Adipose tissue (tissue), 3 donors: ENCODE measurements around the gene LOX. TPM values are rescaled to one million over a fixed set of nuclear protein-coding genes. Genes with fewer than 3 reads are reported as not detected.
"Not testable (repeated sequence)": the region's sequence is repeated elsewhere in the genome, so short reads cannot be mapped to it uniquely, and the experiment has no call there.

Experiments
- H3K27ac ChIP-seq: one replicate; pipeline ENCODE4 v1.5.1; 2013; ENCODE audit warnings: low read depth, low read length
- WGBS, 3 donors: extraction: QIAGEN DNeasy Blood & Tissue Kit; methylation state at CpG; one replicate each; pipeline ENCODE4 v1.1.7; 2013; 5-methylcytosine and 5-hydroxymethylcytosine counted together
- polyA plus RNA-seq, 3 donors: library from polyadenylated mRNA; stranded (reverse); fragments of 200-250 nt; gene quantifications; one replicate each; pipeline ENCODE4 v1.2.3, GENCODE V29; 2013
- donor health status: healthy with polysubstance abuse.
- donor health status: Bipolar disorder and iron deficiency.
- donor health status: healthy.

The LOX gene
- polyA plus RNA-seq, 3 donors, result 3.7 to 29.7 (median 10.7) TPM

- WGBS, 3 donors, result 58 to 77% (median 73%) methylated on average over 1 of the region's 1 CpG
Measured at GRCh38 chr5:122102825-122103224, 24.8 kb upstream of the LOX start.

GRCh38 chr5:122101636-122102285 lies 23.7 kb upstream of the LOX start:
- no peak overlapping the region for H3K27ac ChIP-seq
- WGBS, 3 donors, result 24 to 32% (median 27%) methylated on average over 4 of the region's 4 CpGs

More at GRCh38 chr5:122102825-122103224, 24.8 kb upstream of the LOX start:
- H3K27ac ChIP-seq, result no peak overlapping the region

GRCh38 chr5:122099060-122099790 lies 21.2 kb upstream of the LOX start:
- H3K27ac ChIP-seq, result no peak overlapping the region
- WGBS, 3 donors, result 79 to 85% (median 85%) methylated on average over 6 of the region's 6 CpGs

- WGBS, 3 donors, result 83 to 89% (median 83%) methylated on average over 1 of the region's 1 CpG
- no peak overlapping the region for H3K27ac ChIP-seq
Measured at GRCh38 chr5:122097391-122097790, 19.3 kb upstream of the LOX start.

GRCh38 chr5:122095158-122095557 lies 17.1 kb upstream of the LOX start:
- 62 to 72% (median 70%) methylated on average over 3 of the region's 3 CpGs for WGBS, 3 donors
- no peak overlapping the region for H3K27ac ChIP-seq

GRCh38 chr5:122094251-122094650 lies 16.2 kb upstream of the LOX start:
- 76 to 91% (median 84%) methylated on average over 5 of the region's 5 CpGs for WGBS, 3 donors
- H3K27ac ChIP-seq, result not testable (repeated sequence)

- 65 to 81% (median 81%) methylated on average over 7 of the region's 7 CpGs for WGBS, 3 donors
Measured at GRCh38 chr5:122093415-122094180, 15.5 kb upstream of the LOX start.

GRCh38 chr5:122091936-122092600 lies 14.0 kb upstream of the LOX start:
- no peak overlapping the region for H3K27ac ChIP-seq
- WGBS, 3 donors, result 51 to 61% (median 53%) methylated on average over 9 of the region's 9 CpGs

More at GRCh38 chr5:122093415-122094180, 15.5 kb upstream of the LOX start:
- no peak overlapping the region for H3K27ac ChIP-seq

- 40 to 69% (median 42%) methylated on average over 2 of the region's 2 CpGs for WGBS, 3 donors
- no peak overlapping the region for H3K27ac ChIP-seq
Measured at GRCh38 chr5:122089096-122090013, 11.3 kb upstream of the LOX start.

- 76 to 88% (median 79%) methylated on average over 3 of the region's 3 CpGs for WGBS, 3 donors
- no peak overlapping the region for H3K27ac ChIP-seq
Measured at GRCh38 chr5:122085041-122085440, 7.0 kb upstream of the LOX start.

GRCh38 chr5:122083535-122083934 lies 5.5 kb upstream of the LOX start:
- H3K27ac ChIP-seq, result no peak overlapping the region

GRCh38 chr5:122081541-122081940 lies 3.5 kb upstream of the LOX start:
- H3K27ac ChIP-seq, result no peak overlapping the region
- WGBS, 3 donors, result 71 to 88% (median 83%) methylated on average over 2 of the region's 2 CpGs

More at GRCh38 chr5:122083535-122083934, 5.5 kb upstream of the LOX start:
- WGBS, 3 donors, result 72 to 91% (median 87%) methylated on average over 1 of the region's 1 CpG

GRCh38 chr5:122077366-122078115 lies 518 bp downstream of the LOX start:
- 0 to 1% (median 1%) methylated on average over 69 to 78 of the region's 78 CpGs for WGBS, 3 donors
- no peak overlapping the region for H3K27ac ChIP-seq

GRCh38 chr5:122076669-122077365 lies 1.2 kb downstream of the LOX start:
- 1% methylated on average over 43 of the region's 43 CpGs for WGBS, 3 donors
- H3K27ac ChIP-seq, result no peak overlapping the region

GRCh38 chr5:122076050-122076461 lies 2.0 kb downstream of the LOX start:
- 9 to 39% (median 27%) methylated on average over 2 of the region's 2 CpGs for WGBS, 3 donors
- H3K27ac ChIP-seq, result no peak overlapping the region

GRCh38 chr5:122073864-122074263 lies 4.2 kb downstream of the LOX start:
- 72 to 86% (median 86%) methylated on average over 3 of the region's 3 CpGs for WGBS, 3 donors
- no peak overlapping the region for H3K27ac ChIP-seq
